NCI-H460 (cell line): ENCODE measurements around the gene BIN1. TPM values are rescaled to one million over a fixed set of nuclear protein-coding genes. Genes with fewer than 3 reads are reported as not detected.

ENCODE experiments used
- DNase-seq: peaks from one replicate; pipeline ENCODE4 v3.0.0-alpha.2; 2016; ENCODE audit warnings: low read depth; ENCODE audit errors: extremely low read depth
- total RNA-seq: library from RNA; depleted of rRNA; stranded (reverse); fragments of >200 nt; shearing (Covaris generic); gene quantifications from 2 replicates; pipeline ENCODE4 v1.2.3, GENCODE V29; 2014

BIN1 gene
- total RNA-seq, 1 experiment from 2014 or later = 50.7 TPM

GRCh38 chr2:127080226-127080937 lies 26.6 kb downstream of the BIN1 start:
- no peak for DNase-seq

- no peak for DNase-seq
Measured at GRCh38 chr2:127079358-127079920, 27.5 kb downstream of the BIN1 start.

GRCh38 chr2:127078666-127079270 lies 28.2 kb downstream of the BIN1 start:
- no peak for DNase-seq

GRCh38 chr2:127078028-127078427 lies 28.9 kb downstream of the BIN1 start:
- DNase-seq = no peak

GRCh38 chr2:127076924-127077323 lies 30.0 kb downstream of the BIN1 start:
- no peak for DNase-seq

GRCh38 chr2:127076290-127076689 lies 30.7 kb downstream of the BIN1 start:
- no peak for DNase-seq

- DNase-seq = no peak
Measured at GRCh38 chr2:127075821-127076220, 31.1 kb downstream of the BIN1 start.

GRCh38 chr2:127074936-127075335 lies 32.0 kb downstream of the BIN1 start:
- no peak for DNase-seq

GRCh38 chr2:127074358-127074757 lies 32.6 kb downstream of the BIN1 start:
- no peak for DNase-seq

GRCh38 chr2:127072970-127073369 lies 34.0 kb downstream of the BIN1 start:
- DNase-seq = no peak

- DNase-seq = no peak
Measured at GRCh38 chr2:127072396-127072795, 34.6 kb downstream of the BIN1 start.

GRCh38 chr2:127071901-127072328 lies 35.0 kb downstream of the BIN1 start:
- DNase-seq = no peak

GRCh38 chr2:127070221-127070620 lies 36.7 kb downstream of the BIN1 start:
- DNase-seq = no peak

GRCh38 chr2:127069536-127069935 lies 37.4 kb downstream of the BIN1 start:
- no peak for DNase-seq

GRCh38 chr2:127069003-127069402 lies 38.0 kb downstream of the BIN1 start:
- DNase-seq = no peak

GRCh38 chr2:127068351-127068741 lies 38.6 kb downstream of the BIN1 start:
- DNase-seq = no peak

GRCh38 chr2:127067620-127068350 lies 39.2 kb downstream of the BIN1 start:
- DNase-seq = peak; percentile 53

- no peak for DNase-seq
Measured at GRCh38 chr2:127066942-127067341, 40.0 kb downstream of the BIN1 start.

GRCh38 chr2:127065940-127066318 lies 41.0 kb downstream of the BIN1 start:
- DNase-seq = no peak

- DNase-seq = no peak
Measured at GRCh38 chr2:127065299-127065939, 41.5 kb downstream of the BIN1 start.

GRCh38 chr2:127064642-127065250 lies 42.2 kb downstream of the BIN1 start:
- DNase-seq = peak; percentile 95
